Measurements from ENCODE around the gene ASTN2. TPM values are rescaled to one million over a fixed set of nuclear protein-coding genes. Genes with fewer than 3 reads are reported as not detected.

ASTN2 gene
- total and polyA plus RNA-seq, 10 of the 15 experiments (the other 5 are each of a cell fraction or from before 2014, with no cell fraction given) = 1.4 to 15.7 (median 7.0) TPM

DNA sequence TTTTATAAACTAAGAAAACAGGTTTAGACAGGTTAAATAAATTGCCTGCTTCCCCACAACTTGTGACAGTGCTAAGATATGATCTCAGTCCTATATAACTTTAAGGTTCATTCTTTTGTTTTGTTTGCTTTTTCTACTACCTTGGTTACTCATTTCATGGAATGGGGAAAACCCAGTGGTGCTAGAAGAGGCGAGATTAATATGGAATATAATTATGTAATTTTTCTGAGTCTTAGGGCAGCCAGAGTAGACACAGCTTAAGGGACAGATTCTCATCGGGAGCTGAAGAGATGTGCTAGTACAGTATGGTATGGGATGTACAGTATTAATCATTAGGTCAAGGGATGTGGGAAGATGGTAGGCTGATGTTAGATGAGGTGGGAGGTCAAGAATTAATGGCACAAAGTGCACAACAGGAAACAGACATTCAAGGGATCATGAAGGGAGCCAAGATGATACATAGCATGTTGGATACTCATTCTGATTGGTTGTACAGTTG is 721.6 kb downstream of the ASTN2 start:
- POLR2A ChIA-PET = no interaction called here

DNA sequence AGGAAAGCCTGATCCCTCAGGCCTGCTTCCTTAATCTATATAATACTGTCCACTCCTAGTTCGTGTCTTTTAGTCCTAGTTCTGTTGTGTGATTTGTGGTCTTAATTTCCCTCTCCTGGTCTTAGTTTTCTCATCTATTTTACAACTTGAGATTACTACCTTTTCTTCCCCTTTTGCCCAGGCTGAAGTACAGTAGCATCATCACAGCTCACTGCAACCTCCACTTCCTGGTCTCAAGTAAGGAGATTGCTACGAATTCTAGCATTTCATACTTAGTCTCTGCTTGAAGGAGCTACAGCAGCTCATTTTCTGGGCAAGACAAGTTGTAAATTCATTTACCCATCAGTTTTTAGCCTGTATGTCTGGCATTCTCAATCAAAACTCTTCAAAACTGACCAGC is 722.2 kb downstream of the ASTN2 start:
- peaks cover 66% of the 10 kb centered on the region for H3K79me2 ChIP-seq (ENCODE audit: control insufficient read depth, insufficient read depth, low read length)
- intact Hi-C loops (cut with micrococcal nuclease; ENCODE audit: unreplicated experiment) (no loop called here), in situ Hi-C loops (cut with MboI) (no loop called here)
- H3K27ac ChIP-seq (ENCODE audit: control insufficient read depth, insufficient read depth) = no peak overlapping the region
- RAD21 ChIA-PET (ENCODE audit: unreplicated experiment) = no interaction called here
- SMC1A ChIA-PET (ENCODE audit: uncharacterized antibody, unreplicated experiment) = interaction anchor here (1.2 kb wide), 1 partner anchor 46 kb away, joined by 3 read pairs; no protein-coding TSS in a partner anchor
- no peak overlapping the region; the same call in 1 of the 2 replicates for H3K4me2 ChIP-seq (ENCODE audit: control insufficient read depth, insufficient read depth)
- H3K36me3 ChIP-seq (ENCODE audit: control insufficient read depth in 2 of 2, insufficient read depth in 2 of 2, low read length in 1 of 2) = peaks cover 0 to under 1% of the 10 kb centered on the region in 2 experiments; a peak in 2 of 4 replicates
- H3K4me3 ChIP-seq = no peak overlapping the region
- no peak overlapping the region for H2AFZ ChIP-seq (ENCODE audit: control insufficient read depth, low read depth, low read length)
- 68% methylated on average over 2 of the region's 2 CpGs for WGBS (ENCODE audit: insufficient coverage, insufficient replicate concordance, low lambda C conversion rate, missing lambda C conversion rate)
- DNase-seq (ENCODE audit: low read depth, low spot score) (no peak), ATAC-seq (peak; percentile 50), FAIRE-seq (no peak)
- no peaks in the 10 kb centered on the region for H3K9me3 ChIP-seq (replicated peaks; ENCODE audit: control insufficient read depth, insufficient read depth, low read length)
- peaks cover 9% of the 10 kb centered on the region for H3K4me1 ChIP-seq (ENCODE audit: control insufficient read depth, insufficient read depth, low read length)
- no peak overlapping the region for H3K9ac ChIP-seq (ENCODE audit: control insufficient read depth, insufficient read depth, low read length)
- no peaks in the 10 kb centered on the region for H4K20me1 ChIP-seq (ENCODE audit: control insufficient read depth, insufficient read depth)
- no peaks in the 10 kb centered on the region for H3K27me3 ChIP-seq (replicated peaks in 1 of 2; ENCODE audit: control insufficient read depth in 2 of 2, insufficient read depth in 2 of 2, low read length in 1 of 2)
- POLR2A ChIA-PET = no interaction called here
- TF ChIP-seq SPI1 (IDR thresholded peaks at IDR 0.05; ENCODE audit: borderline replicate concordance, insufficient read depth, low read depth, low read length) = peak; percentile 8; the same call in 1 of the 2 replicates
- TF ChIP-seq, protein P1, sequence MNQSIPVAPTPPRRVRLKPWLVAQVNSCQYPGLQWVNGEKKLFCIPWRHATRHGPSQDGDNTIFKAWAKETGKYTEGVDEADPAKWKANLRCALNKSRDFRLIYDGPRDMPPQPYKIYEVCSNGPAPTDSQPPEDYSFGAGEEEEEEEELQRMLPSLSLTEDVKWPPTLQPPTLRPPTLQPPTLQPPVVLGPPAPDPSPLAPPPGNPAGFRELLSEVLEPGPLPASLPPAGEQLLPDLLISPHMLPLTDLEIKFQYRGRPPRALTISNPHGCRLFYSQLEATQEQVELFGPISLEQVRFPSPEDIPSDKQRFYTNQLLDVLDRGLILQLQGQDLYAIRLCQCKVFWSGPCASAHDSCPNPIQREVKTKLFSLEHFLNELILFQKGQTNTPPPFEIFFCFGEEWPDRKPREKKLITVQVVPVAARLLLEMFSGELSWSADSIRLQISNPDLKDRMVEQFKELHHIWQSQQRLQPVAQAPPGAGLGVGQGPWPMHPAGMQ (IDR thresholded peaks at IDR 0.05; ENCODE audit: borderline replicate concordance) = no peak
- BruUV-seq (replicated peaks) = no TSS peak
- CTCF ChIA-PET = interaction anchor here (1.0 kb wide), 1 partner anchor 17 kb away, joined by 3 read pairs; no protein-coding TSS in a partner anchor

More for the DNA sequence above, 721.6 kb downstream of the ASTN2 start:
- TF ChIP-seq JUNB (IDR thresholded peaks at IDR 0.05) (peak; percentile 50; the same call in 1 of the 2 replicates), NFIC (IDR thresholded peaks at IDR 0.05; ENCODE audit: low read depth, low read length) (0 out of 2 replicates have a peak, but pooled peaks have one; percentile 26), TCF12 (IDR thresholded peaks at IDR 0.05; ENCODE audit: low read depth, low read length) (no peak), ELK1 (IDR thresholded peaks at IDR 0.05; ENCODE audit: low read depth, low read length) (no peak), FOXM1 (IDR thresholded peaks at IDR 0.05; ENCODE audit: low read depth, low read length) (peak; percentile 34; the same call in 1 of the 2 replicates)
- Histone ChIP-seq H2AFZ (ENCODE audit: control insufficient read depth, low read depth, low read length) (no peak overlapping the region), H3K27me3 (replicated peaks in 1 of 2; ENCODE audit: control insufficient read depth in 2 of 2, insufficient read depth in 2 of 2, low read length in 1 of 2) (no peaks in the 10 kb centered on the region), H3K4me1 (ENCODE audit: control insufficient read depth, insufficient read depth, low read length) (peaks cover 9% of the 10 kb centered on the region), H3K36me3 (ENCODE audit: control insufficient read depth in 2 of 2, insufficient read depth in 2 of 2, low read length in 1 of 2) (peaks cover 6 to 7% of the 10 kb centered on the region in 2 experiments; a peak in 3 of 4 replicates), H3K79me2 (ENCODE audit: control insufficient read depth, insufficient read depth, low read length) (peaks cover 59% of the 10 kb centered on the region), H3K9me3 (replicated peaks; ENCODE audit: control insufficient read depth, insufficient read depth, low read length) (no peaks in the 10 kb centered on the region), H3K4me3 (no peak overlapping the region), H3K27ac (ENCODE audit: control insufficient read depth, insufficient read depth) (no peak overlapping the region), H3K4me2 (ENCODE audit: control insufficient read depth, insufficient read depth) (peak overlapping the region; percentile 9; the same call in 1 of the 2 replicates), H3K9ac (ENCODE audit: control insufficient read depth, insufficient read depth, low read length) (no peak overlapping the region), H4K20me1 (ENCODE audit: control insufficient read depth, insufficient read depth) (no peaks in the 10 kb centered on the region)
- intact Hi-C loops (cut with micrococcal nuclease; ENCODE audit: unreplicated experiment) (no loop called here), in situ Hi-C loops (cut with MboI) (no loop called here)
- ATAC-seq (peak; percentile 33), FAIRE-seq (no peak), DNase-seq (ENCODE audit: low read depth, low spot score) (no peak)
- SMC1A ChIA-PET (ENCODE audit: uncharacterized antibody, unreplicated experiment) = interaction anchor here (1.0 to 1.7 kb wide), 3 partner anchors 11 to 47 kb away, joined by 3 to 6 read pairs (median 4); no protein-coding TSS in a partner anchor
- no TSS peak for BruUV-seq (replicated peaks)
- RAD21 ChIA-PET (ENCODE audit: unreplicated experiment) = interaction anchor here (1.7 kb wide), 1 partner anchor 41 kb away, joined by 3 read pairs; no protein-coding TSS in a partner anchor
- 24% methylated on average over 2 of the region's 2 CpGs for WGBS (ENCODE audit: insufficient coverage, insufficient replicate concordance, low lambda C conversion rate, missing lambda C conversion rate)
- CTCF ChIA-PET = interaction anchor here (0.6 to 1.2 kb wide), 5 partner anchors 11 to 167 kb away, joined by 3 to 5 read pairs (median 3); no protein-coding TSS in a partner anchor
